K562 (cell line): ENCODE data around the gene TTC23L. TPM values are rescaled to one million over a fixed set of nuclear protein-coding genes. Genes with fewer than 3 reads are reported as not detected.

ENCODE experiments used
- BACH1 ChIP-seq: fragments of 200-800 bp; sonication (Bioruptor generic); IDR thresholded peaks from 2 replicates; pipeline ENCODE4 v1.6.1; 2016; ENCODE audit warnings: missing genetic modification characterization, missing compliant biosample characterization
- C11orf30 ChIP-seq: fragments of 450-650 bp; IDR thresholded peaks from 2 replicates; pipeline ENCODE4 v1.6.1; 2016; ENCODE audit warnings: low read depth, mild to moderate bottlenecking
- CBX2 ChIP-seq: fragments of 200-600 bp; sonication (generic); IDR thresholded peaks from one replicate; pipeline ENCODE4 v1.6.1; 2012; ENCODE audit warnings: mild to moderate bottlenecking, low read length, inconsistent platforms; ENCODE audit not compliant: insufficient read depth, poor library complexity, severe bottlenecking
- CREB3L1 ChIP-seq: fragments of 450-650 bp; IDR thresholded peaks from 2 replicates; pipeline ENCODE4 v1.6.1; 2014; ENCODE audit warnings: low read depth, mild to moderate bottlenecking, moderate library complexity, borderline replicate concordance
- CREB5 ChIP-seq: fragments of 250-450 bp; sonication (Bioruptor Pico); IDR thresholded peaks from 2 replicates; pipeline ENCODE4 v1.5.0; 2020; ENCODE audit warnings: mild to moderate bottlenecking
- CSDE1 ChIP-seq, 2 experiments: fragments of 450-650 bp; IDR thresholded peaks; 2 replicates each; pipeline ENCODE4 v1.6.1; 2016; ENCODE audit warnings: mild to moderate bottlenecking in 1 of 2
- ELF4 ChIP-seq: fragments of 450-650 bp; formaldehyde crosslinking; IDR thresholded peaks from 2 replicates; pipeline ENCODE4 v1.4.0; 2022; ENCODE audit warnings: missing genetic modification characterization
- GTF2E2 ChIP-seq: fragments of 200-800 bp; sonication (Bioruptor generic); IDR thresholded peaks from 2 replicates; pipeline ENCODE4 v1.6.1; 2016; ENCODE audit warnings: missing genetic modification characterization, missing compliant biosample characterization
- HNRNPK ChIP-seq: fragments of 200-400 bp; formaldehyde crosslinking; IDR thresholded peaks from one replicate; pipeline ENCODE4 v1.6.1; 2018; ENCODE audit warnings: mild to moderate bottlenecking, low read depth, low read length; ENCODE audit not compliant: poor library complexity, severe bottlenecking
- HNRNPUL1 ChIP-seq: fragments of 200-400 bp; formaldehyde crosslinking; IDR thresholded peaks from 2 replicates; pipeline ENCODE4 v1.6.1; 2017; ENCODE audit warnings: low read length
- MEF2A ChIP-seq: IDR thresholded peaks from 2 replicates; pipeline ENCODE4 v1.6.1; 2011; ENCODE audit warnings: low read depth, mild to moderate bottlenecking, low read length, moderate library complexity; ENCODE audit not compliant: control insufficient read depth
- MXD1 ChIP-seq: fragments of 250-450 bp; sonication (Bioruptor Pico); IDR thresholded peaks from 2 replicates; pipeline ENCODE4 v1.8.0; 2021; ENCODE audit warnings: borderline replicate concordance, mild to moderate bottlenecking, moderate library complexity; ENCODE audit not compliant: poor library complexity, severe bottlenecking
- NR2C1 ChIP-seq, 2 experiments: fragments of 450-650 bp; IDR thresholded peaks; 2 replicates each; pipeline ENCODE4 v1.6.1; 2017; ENCODE audit warnings: mild to moderate bottlenecking in 2 of 2, antibody characterized with exemption in 1 of 2, inconsistent platforms in 1 of 2, missing compliant biosample characterization in 1 of 2, missing genetic modification characterization in 1 of 2
- PML ChIP-seq: IDR thresholded peaks from 2 replicates; pipeline ENCODE4 v1.6.1; 2012; ENCODE audit warnings: low read length, inconsistent platforms
- POLR2AphosphoS2 ChIP-seq: IDR thresholded peaks from 2 replicates; pipeline ENCODE4 v1.6.1; 2012; ENCODE audit warnings: low read length, improper control_type of control experiment
- SAFB2 ChIP-seq: fragments of 200-400 bp; formaldehyde crosslinking; IDR thresholded peaks from 2 replicates; pipeline ENCODE4 v1.6.1; 2018; ENCODE audit warnings: borderline replicate concordance, low read length, low read depth, moderate library complexity; ENCODE audit not compliant: severe bottlenecking
- STAT5A ChIP-seq: IDR thresholded peaks from 2 replicates; pipeline ENCODE4 v1.6.1; 2012; ENCODE audit warnings: low read length, inconsistent platforms, borderline replicate concordance
- TEAD4 ChIP-seq, 2 experiments: sonication (generic) in 1 of 2; formaldehyde crosslinking in 1 of 2; IDR thresholded peaks; 2 replicates each; pipeline versions ENCODE4 v1.6.1 to v1.8.0; 2012 to 2022; ENCODE audit warnings: borderline replicate concordance in 1 of 2, inconsistent platforms in 1 of 2, low read length in 1 of 2, mild to moderate bottlenecking in 1 of 2, missing genetic modification reagents in 1 of 2
- ZKSCAN3 ChIP-seq: fragments of 250-450 bp; sonication (Bioruptor Pico); IDR thresholded peaks from 2 replicates; pipeline ENCODE4 v1.4.0; 2020
- ZNF24 ChIP-seq: fragments of 450-650 bp; IDR thresholded peaks from 2 replicates; pipeline ENCODE4 v1.6.1; 2016
- ZNF316 ChIP-seq: fragments of 450-650 bp; IDR thresholded peaks from 2 replicates; pipeline ENCODE4 v1.6.1; 2016
- ZNF639 ChIP-seq, 2 experiments: fragments of 200-800 bp in 1 of 2; sonication (Bioruptor generic) in 1 of 2; sonication (generic) in 1 of 2; formaldehyde crosslinking in 1 of 2; IDR thresholded peaks in 1 of 2; conservative IDR thresholded peaks in 1 of 2; 2 replicates each; pipeline versions ENCODE4 v1.5.0 to v1.6.1; 2016 to 2020; ENCODE audit warnings: missing compliant biosample characterization in 1 of 2, missing genetic modification characterization in 1 of 2, missing genetic modification reagents in 1 of 2
- polyA plus RNA-seq, 8 experiments: library from polyadenylated mRNA; depleted of rRNA in 4 of 8; stranded (reverse) in 5 of 8; unstranded in 3 of 8; fragments of >200 nt; fragmentation: Nextera tagmentation in 2 of 8; fragmentation: Illumina TruSeq in 1 of 8; extraction: Ambion mirVana in 2 of 8; extraction: Trizol in 1 of 8; gene quantifications; 2 replicates each; pipeline versions ENCODE4 v1.2.1 to v1.2.3, GENCODE V29; 2011 to 2014; ENCODE audit warnings: inconsistent platforms in 1 of 8, missing spikeins in 1 of 8
- total RNA-seq, 7 experiments: library from RNA; depleted of rRNA in 6 of 7; stranded (reverse); fragments of >200 nt in 6 of 7; fragmentation: Illumina TruSeq in 2 of 7; extraction: Trizol in 2 of 7; gene quantifications; 2 replicates each; pipeline versions ENCODE4 v1.2.1 to v1.2.3, GENCODE V29; 2011 to 2021; ENCODE audit warnings: low replicate concordance in 1 of 7

TTC23L gene
- total and polyA plus RNA-seq, 9 of the 15 experiments (the other 6 are each of a cell fraction or from before 2014, with no cell fraction given): 0.03 to 0.32 (median 0.14) TPM; not detected in 2

- peak; percentile 54; the same call in 1 of the 2 replicates for TF ChIP-seq CREB3L1
- no peak for TF ChIP-seq POLR2AphosphoS2
- peak; percentile 20; the same call in 1 of the 2 replicates for TF ChIP-seq PML
- no peak for TF ChIP-seq STAT5A
- no peak for TF ChIP-seq ZNF316
- no peak for TF ChIP-seq NR2C1 (IDR thresholded peaks at IDR 0.05)
- TF ChIP-seq NR2C1 (tag; IDR thresholded peaks at IDR 0.05): peak; percentile 62
- TF ChIP-seq CSDE1 (IDR thresholded peaks at IDR 0.05): peak in 1 of 2 experiments; percentile 99; a peak in 2 of 4 replicates
- TF ChIP-seq CREB5: no peak
- TF ChIP-seq BACH1: no peak
- TF ChIP-seq ZNF24: no peak
- no peak for TF ChIP-seq C11orf30
- no peak for TF ChIP-seq GTF2E2 (tag)
- TF ChIP-seq HNRNPK: no peak
- TF ChIP-seq MXD1 (CRISPR knock-in tag): no peak
- no peak for TF ChIP-seq ZKSCAN3 (CRISPR knock-in tag)
- TF ChIP-seq ELF4 (CRISPR knock-in tag): peak; percentile 25; the same call in 1 of the 2 replicates
- no peak for TF ChIP-seq HNRNPUL1
- no peak for TF ChIP-seq ZNF639 (CRISPR knock-in tag; conservative IDR thresholded peaks at IDR 0.05 in 1 of 2, IDR thresholded peaks at IDR 0.05 in 1 of 2)
- no peak for TF ChIP-seq TEAD4 (IDR thresholded peaks at IDR 0.05; ENCODE audit: low read length)
- TF ChIP-seq TEAD4 (CRISPR knock-in tag; IDR thresholded peaks at IDR 0.05; ENCODE audit: borderline replicate concordance): no peak
- no peak for TF ChIP-seq SAFB2
- no peak for TF ChIP-seq CBX2
- no peak for TF ChIP-seq MEF2A
These were observed at the start of gene TTC23L (continued) for GRCh38 chr5:34838785-34839714.
